HEK293 (cell line): ENCODE measurements around the gene C6orf163.

Experiments
- KLF17 ChIP-seq: fragments of 450-650 bp; formaldehyde crosslinking; IDR thresholded peaks from 2 replicates; pipeline ENCODE4 v1.5.1; 2016; ENCODE audit warnings: missing biosample characterization, missing genetic modification characterization
- MEIS1 ChIP-seq: sonication (generic); formaldehyde crosslinking; IDR thresholded peaks from 2 replicates; pipeline ENCODE4 v1.8.1; 2022; ENCODE audit warnings: missing genetic modification reagents, mild to moderate bottlenecking, borderline replicate concordance
- ZNF155 ChIP-seq: fragments of 450-650 bp; formaldehyde crosslinking; IDR thresholded peaks from 2 replicates; pipeline ENCODE4 v1.5.1; 2016; ENCODE audit warnings: missing biosample characterization, missing genetic modification characterization
- ZNF274 ChIP-seq, 2 experiments: fragments of 200-500 bp in 1 of 2; fragments of 450-650 bp in 1 of 2; sonication (Bioruptor generic) in 1 of 2; formaldehyde crosslinking in 1 of 2; IDR thresholded peaks; 2 replicates each; pipeline versions ENCODE4 v1.5.1 to v1.6.1; 2014 to 2016; ENCODE audit warnings: borderline replicate concordance in 1 of 2, inconsistent platforms in 1 of 2, low read length in 1 of 2, missing biosample characterization in 1 of 2, missing genetic modification characterization in 1 of 2
- ZNF423 ChIP-seq: fragments of 450-650 bp; formaldehyde crosslinking; IDR thresholded peaks from 2 replicates; pipeline ENCODE4 v1.5.1; 2016; ENCODE audit warnings: missing biosample characterization, missing genetic modification characterization
- ZNF488 ChIP-seq: fragments of 450-650 bp; formaldehyde crosslinking; IDR thresholded peaks from 2 replicates; pipeline ENCODE4 v1.5.1; 2016; ENCODE audit warnings: missing biosample characterization, missing genetic modification characterization
- ZNF514 ChIP-seq: fragments of 450-650 bp; formaldehyde crosslinking; IDR thresholded peaks from 2 replicates; pipeline ENCODE4 v1.5.1; 2016; ENCODE audit warnings: missing biosample characterization, missing genetic modification characterization
- TF ChIP-seq, protein P1 (sequence below): fragments of 450-650 bp; formaldehyde crosslinking; IDR thresholded peaks from 2 replicates; pipeline ENCODE4 v1.5.1; 2016; ENCODE audit warnings: missing biosample characterization, missing genetic modification characterization

GRCh38 chr6:87350516-87350915 lies 5.9 kb downstream of the C6orf163 start:
- no peak for TF ChIP-seq ZNF155
- TF ChIP-seq ZNF274 (IDR thresholded peaks at IDR 0.05; ENCODE audit: low read length), result no peak
- no peak for TF ChIP-seq ZNF274 (tag by site-specific recombination; IDR thresholded peaks at IDR 0.05; ENCODE audit: borderline replicate concordance)
- no peak for TF ChIP-seq KLF17 (tag by site-specific recombination)
- TF ChIP-seq, protein P1, sequence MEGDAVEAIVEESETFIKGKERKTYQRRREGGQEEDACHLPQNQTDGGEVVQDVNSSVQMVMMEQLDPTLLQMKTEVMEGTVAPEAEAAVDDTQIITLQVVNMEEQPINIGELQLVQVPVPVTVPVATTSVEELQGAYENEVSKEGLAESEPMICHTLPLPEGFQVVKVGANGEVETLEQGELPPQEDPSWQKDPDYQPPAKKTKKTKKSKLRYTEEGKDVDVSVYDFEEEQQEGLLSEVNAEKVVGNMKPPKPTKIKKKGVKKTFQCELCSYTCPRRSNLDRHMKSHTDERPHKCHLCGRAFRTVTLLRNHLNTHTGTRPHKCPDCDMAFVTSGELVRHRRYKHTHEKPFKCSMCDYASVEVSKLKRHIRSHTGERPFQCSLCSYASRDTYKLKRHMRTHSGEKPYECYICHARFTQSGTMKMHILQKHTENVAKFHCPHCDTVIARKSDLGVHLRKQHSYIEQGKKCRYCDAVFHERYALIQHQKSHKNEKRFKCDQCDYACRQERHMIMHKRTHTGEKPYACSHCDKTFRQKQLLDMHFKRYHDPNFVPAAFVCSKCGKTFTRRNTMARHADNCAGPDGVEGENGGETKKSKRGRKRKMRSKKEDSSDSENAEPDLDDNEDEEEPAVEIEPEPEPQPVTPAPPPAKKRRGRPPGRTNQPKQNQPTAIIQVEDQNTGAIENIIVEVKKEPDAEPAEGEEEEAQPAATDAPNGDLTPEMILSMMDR, result no peak
- TF ChIP-seq MEIS1 (CRISPR knock-in tag), result no peak
- TF ChIP-seq ZNF488, result no peak
- TF ChIP-seq ZNF423 (tag by site-specific recombination), result no peak
- TF ChIP-seq ZNF514, result no peak
